ENCODE measurements around the gene POLR2J. TPM values are rescaled to one million over a fixed set of nuclear protein-coding genes. Genes with fewer than 3 reads are reported as not detected.

Gene POLR2J
- total RNA-seq, 1 experiment from 2014 or later, result 70.0 TPM

GRCh38 chr7:102424129-102424551 is 54.6 kb downstream of the POLR2J start:
- no peaks in the 10 kb centered on the region for H3K9me3 Mint-ChIP-seq (ENCODE audit: unreplicated experiment)
- intact Hi-C loops (cut with micrococcal nuclease; ENCODE audit: unreplicated experiment), result no loop called here
- DNase-seq, result no peak
- peaks cover under 1% of the 10 kb centered on the region for H3K4me1 Mint-ChIP-seq (ENCODE audit: low read depth, unreplicated experiment)
- no TSS peak for BruUV-seq (replicated peaks)
- Histone ChIP-seq H3K27me3 (replicated peaks; ENCODE audit: control insufficient read depth, insufficient read depth, low read length) (no peaks in the 10 kb centered on the region), H3K36me3 (ENCODE audit: control insufficient read depth, insufficient read depth, low read length) (no peaks in the 10 kb centered on the region; the same call in none of the 2 replicates), H3K9me3 (no peaks in the 10 kb centered on the region), H3K4me3 (ENCODE audit: low read depth, low read length) (no peak overlapping the region), H3K4me1 (no peaks in the 10 kb centered on the region)
- H3K4me3 Mint-ChIP-seq (ENCODE audit: unreplicated experiment), result no peak overlapping the region
- no peaks in the 10 kb centered on the region for H3K27me3 Mint-ChIP-seq (ENCODE audit: insufficient read depth, unreplicated experiment)
- H3K27ac Mint-ChIP-seq (ENCODE audit: unreplicated experiment), result peak overlapping the region; percentile 65
- H3K36me3 Mint-ChIP-seq (ENCODE audit: insufficient read depth, unreplicated experiment), result peaks cover 67% of the 10 kb centered on the region
- CTCF ChIA-PET, result no interaction called here
- TF ChIP-seq CTCF (IDR thresholded peaks at IDR 0.05; ENCODE audit: insufficient read depth in 1 of 2, low read depth in 1 of 2, low read length in 1 of 2, severe bottlenecking in 1 of 2, unreplicated experiment in 1 of 2), result no peak
- POLR2A ChIA-PET, result no interaction called here

Small RNA genes lying within 50 kb of the gene (microRNA-seq; reads per million reads assigned to microRNA genes)
- gene MIR4467, result not detected
- 7.4 reads per million, percentile 42 among the genes with 10 or more reads in this experiment for gene MIR5090

Other genes starting within 250 kb of the POLR2J start
- 8.1 and 10.6 TPM in 2 replicates for gene SH2B2, start 192.1 kb downstream of the POLR2J start, total RNA-seq (2022)
- not detected in 2 replicates for gene SPDYE6, start 122.5 kb downstream of the POLR2J start, total RNA-seq (2022)
- 34.2 and 35.2 TPM in 2 replicates for gene PRKRIP1, start 82.6 kb downstream of the POLR2J start, total RNA-seq (2022)
- gene ORAI2, start 45.3 kb downstream of the POLR2J start, total RNA-seq (2022), result 19.4 and 20.2 TPM in 2 replicates
- gene ALKBH4, start 14.1 kb downstream of the POLR2J start, total RNA-seq (2022), result 13.8 and 15.0 TPM in 2 replicates
- gene LRWD1, start 13.9 kb downstream of the POLR2J start, total RNA-seq (2022), result 23.6 and 25.3 TPM in 2 replicates
- gene RASA4B, start 38.9 kb upstream of the POLR2J start, total RNA-seq (2022), result 2.9 and 3.2 TPM in 2 replicates
- 9.3 and 11.2 TPM in 2 replicates for gene UPK3BL2, start 64.8 kb upstream of the POLR2J start, total RNA-seq (2022)
- gene SPDYE2, start 72.3 kb upstream of the POLR2J start, total RNA-seq (2022), result not detected in 2 replicates
- gene POLR2J3, start 93.7 kb upstream of the POLR2J start, total RNA-seq (2022), result 34.4 and 37.4 TPM in 2 replicates
- gene RASA4, start 137.8 kb upstream of the POLR2J start, total RNA-seq (2022), result 6.1 and 7.2 TPM in 2 replicates
- 9.9 and 13.7 TPM in 2 replicates for gene UPK3BL1, start 163.9 kb upstream of the POLR2J start, total RNA-seq (2022)
- gene SPDYE2B, start 171.4 kb upstream of the POLR2J start, total RNA-seq (2022), result not detected in 2 replicates
- 12.7 and 13.7 TPM in 2 replicates for gene POLR2J2, start 192.7 kb upstream of the POLR2J start, total RNA-seq (2022)